ENCODE results near the gene CTRL.

The CTRL gene

DNA sequence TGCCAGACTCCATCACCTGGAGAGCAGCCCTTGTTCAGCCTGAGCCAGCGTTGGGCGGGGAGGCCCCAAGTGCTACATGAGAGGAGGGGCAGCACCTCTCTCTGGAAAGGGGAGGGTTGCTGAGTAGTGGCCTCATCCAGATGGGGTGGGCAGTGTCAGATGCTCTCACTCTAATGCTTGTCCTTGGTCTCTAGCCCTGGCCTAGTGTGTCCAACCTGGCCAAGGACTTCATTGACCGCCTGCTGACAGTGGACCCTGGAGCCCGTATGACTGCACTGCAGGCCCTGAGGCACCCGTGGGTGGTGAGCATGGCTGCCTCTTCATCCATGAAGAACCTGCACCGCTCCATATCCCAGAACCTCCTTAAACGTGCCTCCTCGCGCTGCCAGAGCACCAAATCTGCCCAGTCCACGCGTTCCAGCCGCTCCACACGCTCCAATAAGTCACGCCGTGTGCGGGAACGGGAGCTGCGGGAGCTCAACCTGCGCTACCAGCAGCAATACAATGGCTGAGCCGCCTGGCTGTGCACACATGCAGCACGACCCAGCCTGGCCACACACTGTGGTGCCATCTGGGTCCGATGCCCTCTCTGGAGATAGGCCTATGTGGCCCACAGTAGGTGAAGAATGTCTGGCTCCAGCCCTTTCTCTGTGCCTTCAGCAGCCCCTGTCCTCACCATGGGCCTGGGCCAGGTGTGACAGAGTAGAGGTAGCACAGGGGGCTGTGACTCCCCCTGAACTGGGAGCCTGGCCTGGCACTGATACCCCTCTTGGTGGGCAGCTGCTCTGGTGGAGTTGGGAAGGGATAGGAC lies 4.3 kb downstream of the CTRL start:
- no peak overlapping the region for H3K4me3 Mint-ChIP-seq
- TF ChIP-seq, protein P1, sequence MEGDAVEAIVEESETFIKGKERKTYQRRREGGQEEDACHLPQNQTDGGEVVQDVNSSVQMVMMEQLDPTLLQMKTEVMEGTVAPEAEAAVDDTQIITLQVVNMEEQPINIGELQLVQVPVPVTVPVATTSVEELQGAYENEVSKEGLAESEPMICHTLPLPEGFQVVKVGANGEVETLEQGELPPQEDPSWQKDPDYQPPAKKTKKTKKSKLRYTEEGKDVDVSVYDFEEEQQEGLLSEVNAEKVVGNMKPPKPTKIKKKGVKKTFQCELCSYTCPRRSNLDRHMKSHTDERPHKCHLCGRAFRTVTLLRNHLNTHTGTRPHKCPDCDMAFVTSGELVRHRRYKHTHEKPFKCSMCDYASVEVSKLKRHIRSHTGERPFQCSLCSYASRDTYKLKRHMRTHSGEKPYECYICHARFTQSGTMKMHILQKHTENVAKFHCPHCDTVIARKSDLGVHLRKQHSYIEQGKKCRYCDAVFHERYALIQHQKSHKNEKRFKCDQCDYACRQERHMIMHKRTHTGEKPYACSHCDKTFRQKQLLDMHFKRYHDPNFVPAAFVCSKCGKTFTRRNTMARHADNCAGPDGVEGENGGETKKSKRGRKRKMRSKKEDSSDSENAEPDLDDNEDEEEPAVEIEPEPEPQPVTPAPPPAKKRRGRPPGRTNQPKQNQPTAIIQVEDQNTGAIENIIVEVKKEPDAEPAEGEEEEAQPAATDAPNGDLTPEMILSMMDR (IDR thresholded peaks at IDR 0.05; ENCODE audit: unreplicated experiment in 3 of 3), result no peak
- no peak overlapping the region for H3K27ac Mint-ChIP-seq
- peaks cover 5% of the 10 kb centered on the region for H3K4me1 Mint-ChIP-seq
- H3K36me3 Mint-ChIP-seq (ENCODE audit: low read depth), result no peaks in the 10 kb centered on the region
- H3K27me3 Mint-ChIP-seq (ENCODE audit: low read depth), result no peaks in the 10 kb centered on the region
- H3K9me3 Mint-ChIP-seq, result no peaks in the 10 kb centered on the region

- Mint-ChIP-seq H3K4me3 (no peak overlapping the region), H3K36me3 (ENCODE audit: low read depth) (no peaks in the 10 kb centered on the region), H3K9me3 (no peaks in the 10 kb centered on the region), H3K27ac (no peak overlapping the region), H3K27me3 (ENCODE audit: low read depth) (no peaks in the 10 kb centered on the region), H3K4me1 (peaks cover 5% of the 10 kb centered on the region)
- TF ChIP-seq, protein P1 (IDR thresholded peaks at IDR 0.05; ENCODE audit: unreplicated experiment in 3 of 3), result no peak
These were observed 5.4 kb downstream of the CTRL start for GRCh38 chr16:67926181-67926750.

- Mint-ChIP-seq H3K4me1 (peaks cover 5% of the 10 kb centered on the region), H3K27me3 (ENCODE audit: low read depth) (no peaks in the 10 kb centered on the region), H3K9me3 (no peaks in the 10 kb centered on the region), H3K36me3 (ENCODE audit: low read depth) (no peaks in the 10 kb centered on the region), H3K4me3 (no peak overlapping the region), H3K27ac (no peak overlapping the region)
- TF ChIP-seq, protein P1 (IDR thresholded peaks at IDR 0.05; ENCODE audit: unreplicated experiment in 3 of 3), result no peak
These were observed 7.3 kb downstream of the CTRL start for GRCh38 chr16:67924140-67924906.

DNA sequence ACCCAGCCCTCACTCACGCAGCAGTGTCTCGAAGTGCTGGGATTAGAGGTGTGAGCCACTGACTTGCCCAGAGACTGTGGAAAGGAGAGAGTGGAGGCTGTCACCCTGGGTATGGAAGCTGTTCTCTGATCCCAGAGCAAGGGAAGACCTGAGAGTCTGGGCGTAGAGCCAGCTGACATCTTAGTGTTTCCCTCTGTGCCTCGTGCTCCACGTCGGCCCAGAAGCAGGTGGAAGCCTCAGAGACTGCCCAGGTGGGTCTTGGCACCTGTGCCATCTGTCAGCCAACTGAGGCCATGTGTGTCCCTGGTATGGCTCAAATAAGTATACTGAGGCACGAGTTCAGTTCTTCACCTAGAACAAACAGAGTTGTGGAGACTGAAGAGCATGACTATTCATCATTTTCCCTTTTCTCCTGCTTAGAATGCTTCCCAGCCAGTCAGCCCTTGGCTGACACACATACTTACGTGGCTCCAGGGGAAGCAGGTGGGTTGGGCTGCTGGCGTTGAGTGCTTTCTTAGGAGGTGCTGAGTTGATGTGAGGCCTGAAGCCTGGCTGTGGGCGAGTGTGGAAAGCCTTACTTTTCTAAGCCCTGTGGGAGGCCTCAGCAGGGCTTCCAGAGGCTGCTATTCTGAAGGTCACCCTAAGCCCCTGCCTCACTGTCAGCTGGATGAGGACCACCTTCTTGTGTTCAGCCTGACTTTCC lies 8.1 kb downstream of the CTRL start:
- no peaks in the 10 kb centered on the region for H3K27me3 Mint-ChIP-seq (ENCODE audit: low read depth)
- H3K9me3 Mint-ChIP-seq, result no peaks in the 10 kb centered on the region
- no peak overlapping the region for H3K4me3 Mint-ChIP-seq
- H3K27ac Mint-ChIP-seq, result no peak overlapping the region
- peaks cover 5% of the 10 kb centered on the region for H3K4me1 Mint-ChIP-seq
- no peaks in the 10 kb centered on the region for H3K36me3 Mint-ChIP-seq (ENCODE audit: low read depth)
- TF ChIP-seq, protein P1 (IDR thresholded peaks at IDR 0.05; ENCODE audit: unreplicated experiment in 3 of 3), result no peak

DNA sequence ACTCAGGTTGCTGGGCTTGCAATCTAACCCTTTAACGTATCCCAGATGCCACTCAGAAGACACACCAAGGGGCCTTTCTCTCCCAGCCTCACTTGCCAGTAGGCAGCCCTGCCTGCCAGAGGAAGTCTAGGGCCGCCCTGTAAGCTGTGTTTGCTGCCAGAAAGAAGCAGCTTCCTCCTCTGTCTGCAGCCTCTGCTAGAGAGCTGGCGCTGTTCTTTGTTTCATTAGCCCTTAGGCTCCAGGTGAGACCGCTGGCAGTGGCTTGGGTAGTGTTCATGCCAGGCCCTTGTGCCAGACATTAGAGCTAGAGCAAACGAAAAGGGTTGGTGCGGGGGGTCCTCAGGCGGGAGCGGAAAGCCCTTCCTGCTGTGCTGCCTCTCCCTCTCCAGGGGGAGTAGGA lies 8.9 kb downstream of the CTRL start:
- Mint-ChIP-seq H3K4me3 (no peak overlapping the region), H3K4me1 (peaks cover 8% of the 10 kb centered on the region)
- TF ChIP-seq, protein P1 (IDR thresholded peaks at IDR 0.05; ENCODE audit: unreplicated experiment in 3 of 3), result no peak

More for the DNA sequence above, 8.9 kb downstream of the CTRL start:
- Mint-ChIP-seq H3K27ac (peak overlapping the region in 1 of 3 experiments; percentile 45), H3K36me3 (ENCODE audit: low read depth) (peaks cover 1% of the 10 kb centered on the region), H3K9me3 (no peaks in the 10 kb centered on the region), H3K27me3 (ENCODE audit: low read depth) (no peaks in the 10 kb centered on the region)

All from nephron (organoid).